Chondrocyte (in vitro differentiated cells): ENCODE data around the gene ZNF407. TPM values are rescaled to one million over a fixed set of nuclear protein-coding genes. Genes with fewer than 3 reads are reported as not detected.

ENCODE experiments used
- DNase-seq: peaks from one replicate; pipeline ENCODE4 v3.0.0; 2021; ENCODE audit warnings: mixed read lengths, low spot score
- H3K27ac Mint-ChIP-seq: one replicate; pipeline ENCODE4 v1.8.0; 2021; ENCODE audit warnings: mild to moderate bottlenecking, moderate library complexity, mixed read lengths; ENCODE audit not compliant: unreplicated experiment
- H3K27me3 Mint-ChIP-seq: 2 replicates; pipeline ENCODE4 v1.8.0; 2021; ENCODE audit warnings: low read depth, mixed read lengths
- H3K36me3 Mint-ChIP-seq: 2 replicates; pipeline ENCODE4 v1.8.0; 2021; ENCODE audit warnings: low read depth, mixed read lengths
- H3K4me1 Mint-ChIP-seq: 2 replicates; pipeline ENCODE4 v1.8.0; 2021; ENCODE audit warnings: low read depth, mild to moderate bottlenecking, mixed read lengths
- H3K4me3 Mint-ChIP-seq: one replicate; pipeline ENCODE4 v1.8.0; 2021; ENCODE audit warnings: mild to moderate bottlenecking, moderate library complexity, mixed read lengths; ENCODE audit not compliant: unreplicated experiment
- H3K9me3 Mint-ChIP-seq: 2 replicates; pipeline ENCODE4 v1.8.0; 2021; ENCODE audit warnings: low read depth, mixed read lengths
- CTCF ChIP-seq: fragments of 200-600 bp; sonication (generic); IDR thresholded peaks from 2 replicates; pipeline ENCODE4 v1.5.0; 2021; ENCODE audit warnings: antibody characterized with exemption, mild to moderate bottlenecking, moderate library complexity
- total RNA-seq: library from RNA; stranded (reverse); gene quantifications from 3 replicates; pipeline ENCODE4 v1.2.1, GENCODE V29; 2021

The ZNF407 gene
- total RNA-seq, 1 donor from 2014 or later: 10.4 TPM

DNA sequence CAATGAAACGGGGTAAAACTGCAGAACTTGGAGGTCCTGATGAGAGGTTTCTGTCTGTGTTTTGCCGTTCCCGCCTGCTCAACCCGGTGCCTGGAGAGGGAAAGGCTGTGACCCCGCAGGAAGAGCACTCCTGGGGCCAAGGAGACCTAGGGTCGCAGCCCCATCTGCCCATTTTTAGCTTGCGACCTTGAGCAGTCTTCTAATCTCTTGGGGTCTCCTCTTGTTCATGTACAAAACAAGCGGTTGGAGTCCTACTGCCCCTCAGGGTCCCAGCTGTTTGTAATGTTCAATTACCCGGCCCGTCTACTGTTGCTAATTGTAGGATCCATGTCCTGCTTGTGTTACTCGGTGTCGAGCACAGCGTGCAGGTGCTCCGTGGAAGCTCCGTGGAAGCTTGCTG lies 506.8 kb downstream of the ZNF407 start:
- H3K4me1 Mint-ChIP-seq: no peaks in the 10 kb centered on the region
- H3K36me3 Mint-ChIP-seq: peaks cover 3% of the 10 kb centered on the region
- H3K4me3 Mint-ChIP-seq: no peak overlapping the region
- H3K9me3 Mint-ChIP-seq: peaks cover 11% of the 10 kb centered on the region
- no peak overlapping the region for H3K27ac Mint-ChIP-seq
- no peak for TF ChIP-seq CTCF
- DNase-seq: no peak
- peaks cover 4% of the 10 kb centered on the region for H3K27me3 Mint-ChIP-seq

GRCh38 chr18:75105551-75106254 lies 508.0 kb downstream of the ZNF407 start:
- TF ChIP-seq CTCF: no peak
- no peak overlapping the region for H3K4me3 Mint-ChIP-seq
- H3K36me3 Mint-ChIP-seq: peaks cover 1% of the 10 kb centered on the region
- H3K27me3 Mint-ChIP-seq: no peaks in the 10 kb centered on the region
- H3K4me1 Mint-ChIP-seq: no peaks in the 10 kb centered on the region
- H3K9me3 Mint-ChIP-seq: peaks cover 8% of the 10 kb centered on the region
- no peak overlapping the region for H3K27ac Mint-ChIP-seq
- DNase-seq: no peak

DNA sequence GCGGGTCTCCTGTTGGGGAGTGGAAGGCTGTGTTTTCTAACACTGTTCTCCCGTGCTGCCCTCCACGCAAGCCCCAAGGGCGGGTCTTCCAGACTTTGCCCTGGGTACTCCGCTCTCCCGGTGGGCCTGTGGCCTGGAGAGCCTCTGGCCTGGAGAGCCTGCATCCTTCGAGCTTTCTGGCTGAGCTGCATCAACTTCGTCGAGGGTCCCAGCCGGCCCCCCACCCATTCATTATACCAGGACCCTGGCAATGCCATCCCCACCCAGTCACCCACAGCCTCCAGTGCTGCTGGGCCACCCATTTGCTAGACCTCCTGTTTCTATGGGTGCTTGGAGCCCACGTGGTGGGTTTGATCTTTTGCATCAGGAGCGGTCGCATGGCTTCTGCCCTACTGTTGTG lies 509.1 kb downstream of the ZNF407 start:
- H3K27me3 Mint-ChIP-seq: no peaks in the 10 kb centered on the region
- H3K4me1 Mint-ChIP-seq: no peaks in the 10 kb centered on the region
- peaks cover 1% of the 10 kb centered on the region for H3K36me3 Mint-ChIP-seq
- no peak for TF ChIP-seq CTCF
- H3K27ac Mint-ChIP-seq: no peak overlapping the region
- peaks cover 4% of the 10 kb centered on the region for H3K9me3 Mint-ChIP-seq
- no peak for DNase-seq
- no peak overlapping the region for H3K4me3 Mint-ChIP-seq

GRCh38 chr18:75107196-75107930 lies 509.7 kb downstream of the ZNF407 start:
- no peak for DNase-seq
- TF ChIP-seq CTCF: no peak
- Mint-ChIP-seq H3K27ac (no peak overlapping the region), H3K36me3 (peaks cover 1% of the 10 kb centered on the region), H3K4me1 (no peaks in the 10 kb centered on the region), H3K27me3 (no peaks in the 10 kb centered on the region), H3K9me3 (no peaks in the 10 kb centered on the region), H3K4me3 (no peak overlapping the region)

- Mint-ChIP-seq H3K27me3 (no peaks in the 10 kb centered on the region), H3K4me3 (no peak overlapping the region), H3K27ac (no peak overlapping the region), H3K4me1 (no peaks in the 10 kb centered on the region), H3K9me3 (no peaks in the 10 kb centered on the region), H3K36me3 (peaks cover 1% of the 10 kb centered on the region)
- no peak for TF ChIP-seq CTCF
- no peak for DNase-seq
These were observed 510.2 kb downstream of the ZNF407 start for GRCh38 chr18:75107931-75108276.
